ENCODE data around the gene RESP18.

- TF ChIP-seq CTCF (IDR thresholded peaks at IDR 0.05) (peak in 1 of 5 experiments; percentile 11), EP300 (IDR thresholded peaks at IDR 0.05) (peak in 1 of 2 donors; percentile 91)
These were observed 46.0 kb downstream of the RESP18 start for GRCh38 chr2:219286436-219287115.

All from tibial nerve (tissue), 4 donors.